ENCODE measurements around the gene CBLB.

CBLB gene

DNA sequence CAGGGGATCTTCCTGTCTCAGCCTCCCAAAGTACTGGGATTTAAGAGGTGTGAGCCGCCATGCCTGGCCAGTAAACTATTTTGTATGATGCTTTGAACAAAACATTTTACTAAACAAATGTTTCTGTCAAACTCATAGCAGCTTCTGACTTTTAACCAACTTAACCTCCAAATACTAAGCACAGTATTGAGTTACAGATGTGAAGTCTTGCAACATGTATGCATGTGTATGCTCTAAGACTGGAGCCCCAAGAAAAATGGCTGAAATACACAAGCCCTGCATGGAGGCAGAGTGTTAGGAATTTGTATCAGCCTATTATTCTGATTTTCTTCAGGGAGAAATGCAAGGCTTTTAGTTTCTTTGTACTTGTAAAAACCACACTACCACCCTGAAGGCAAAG is 137.1 kb downstream of the CBLB start (continued):
- no peak for TF ChIP-seq ZNF404 (tag by site-specific recombination; IDR thresholded peaks at IDR 0.05)

DNA sequence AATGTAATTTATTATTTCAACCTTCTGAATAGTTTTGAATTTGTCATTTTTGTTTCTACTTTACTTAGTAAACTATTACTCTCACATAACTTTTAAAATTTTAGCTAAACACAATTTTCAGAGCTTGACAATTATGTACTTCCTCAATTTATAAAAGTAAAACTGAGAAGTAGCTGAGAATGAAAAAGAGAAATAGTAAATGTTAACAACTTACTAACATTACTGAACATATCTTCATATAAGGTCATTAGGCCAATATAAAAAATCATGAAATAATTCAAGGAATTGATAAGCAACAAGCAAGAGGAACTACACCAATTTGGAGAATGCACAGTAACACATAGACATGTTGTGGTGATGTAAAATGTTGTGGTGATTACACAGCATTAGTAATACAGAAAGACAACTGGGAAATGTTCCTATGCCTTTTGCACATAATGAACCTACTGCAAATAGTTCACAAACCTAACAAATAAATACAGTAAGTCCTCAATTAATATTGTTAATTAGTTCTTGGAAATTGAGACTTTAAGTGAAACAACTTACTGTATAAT is 137.9 kb downstream of the CBLB start:
- CTCF ChIA-PET = interaction anchor here (1.3 kb wide), 1 partner anchor 25 kb away, joined by 5 read pairs; no protein-coding TSS in a partner anchor
- Histone ChIP-seq H3K36me3 (ENCODE audit: control insufficient read depth in 2 of 2, insufficient read depth in 1 of 2, low read length in 2 of 2) (no peaks in the 10 kb centered on the region), H3K27ac (ENCODE audit: extremely low read depth, low read depth, low read length) (no peak overlapping the region), H3K4me3 (ENCODE audit: low read depth, low read length) (no peak overlapping the region), H3K9me3 (ENCODE audit: control insufficient read depth, insufficient read depth, low read depth, low read length) (no peaks in the 10 kb centered on the region), H3K4me1 (ENCODE audit: control insufficient read depth, insufficient read depth, low read length) (no peaks in the 10 kb centered on the region)
- no peak for TF ChIP-seq ZSCAN30 (tag by site-specific recombination; IDR thresholded peaks at IDR 0.05)
- TF ChIP-seq ZBTB7A (tag by site-specific recombination; IDR thresholded peaks at IDR 0.05; ENCODE audit: low read depth) = no peak
- TF ChIP-seq ZNF837 (tag by site-specific recombination; IDR thresholded peaks at IDR 0.05) = no peak
- no peak for TF ChIP-seq HOXC10 (CRISPR knock-in tag; IDR thresholded peaks at IDR 0.05)
- POLR2A ChIA-PET = no interaction called here

DNA sequence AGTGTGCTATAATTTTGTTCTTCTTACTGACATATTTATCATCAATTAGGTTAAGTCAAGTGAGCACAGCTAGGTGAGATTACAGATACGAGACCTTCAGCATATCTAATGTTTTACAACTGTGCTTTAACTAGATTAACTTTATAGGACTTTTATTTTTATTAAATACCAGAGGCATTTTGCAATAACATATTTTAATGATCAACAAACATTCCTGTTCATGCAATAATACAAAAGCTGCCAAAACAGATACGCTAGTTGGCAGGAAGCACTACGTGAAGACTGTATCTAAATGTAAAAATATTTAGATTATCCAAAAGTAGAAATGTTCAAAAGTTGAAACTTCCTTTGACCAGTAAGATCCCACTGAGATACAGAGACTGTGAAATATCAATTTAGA is 139.1 kb downstream of the CBLB start:
- ChIA-PET CTCF (interaction anchor here (1.3 kb wide), 1 partner anchor 24 kb away, joined by 5 read pairs; no protein-coding TSS in a partner anchor), POLR2A (no interaction called here)
- Histone ChIP-seq H3K4me3 (ENCODE audit: low read depth, low read length) (no peak overlapping the region), H3K9me3 (ENCODE audit: control insufficient read depth, insufficient read depth, low read depth, low read length) (no peaks in the 10 kb centered on the region), H3K36me3 (ENCODE audit: control insufficient read depth in 2 of 2, insufficient read depth in 1 of 2, low read length in 2 of 2) (no peaks in the 10 kb centered on the region), H3K4me1 (ENCODE audit: control insufficient read depth, insufficient read depth, low read length) (no peaks in the 10 kb centered on the region), H3K27ac (ENCODE audit: extremely low read depth, low read depth, low read length) (no peak overlapping the region)
- TF ChIP-seq ZNF335 (tag by site-specific recombination; conservative IDR thresholded peaks at IDR 0.05) (no peak), ZNF621 (tag by site-specific recombination; IDR thresholded peaks at IDR 0.05) (no peak), ZNF830 (tag by site-specific recombination; IDR thresholded peaks at IDR 0.05; ENCODE audit: low read depth) (no peak), ZNF626 (tag by site-specific recombination; IDR thresholded peaks at IDR 0.05) (no peak), ZNF311 (tag by site-specific recombination; IDR thresholded peaks at IDR 0.05; ENCODE audit: borderline replicate concordance) (no peak), HOXA7 (CRISPR knock-in tag; IDR thresholded peaks at IDR 0.05; ENCODE audit: borderline replicate concordance) (no peak), GFI1B (tag by site-specific recombination; IDR thresholded peaks at IDR 0.05) (no peak), ZNF514 (tag by site-specific recombination; IDR thresholded peaks at IDR 0.05) (no peak), ZNF214 (tag by site-specific recombination; IDR thresholded peaks at IDR 0.05; ENCODE audit: borderline replicate concordance) (no peak), ZNF791 (tag by site-specific recombination; IDR thresholded peaks at IDR 0.05) (no peak), ZNF473 (tag by site-specific recombination; IDR thresholded peaks at IDR 0.05) (no peak), ZNF10 (tag by site-specific recombination; IDR thresholded peaks at IDR 0.05) (no peak)
- TF ChIP-seq, protein P1, sequence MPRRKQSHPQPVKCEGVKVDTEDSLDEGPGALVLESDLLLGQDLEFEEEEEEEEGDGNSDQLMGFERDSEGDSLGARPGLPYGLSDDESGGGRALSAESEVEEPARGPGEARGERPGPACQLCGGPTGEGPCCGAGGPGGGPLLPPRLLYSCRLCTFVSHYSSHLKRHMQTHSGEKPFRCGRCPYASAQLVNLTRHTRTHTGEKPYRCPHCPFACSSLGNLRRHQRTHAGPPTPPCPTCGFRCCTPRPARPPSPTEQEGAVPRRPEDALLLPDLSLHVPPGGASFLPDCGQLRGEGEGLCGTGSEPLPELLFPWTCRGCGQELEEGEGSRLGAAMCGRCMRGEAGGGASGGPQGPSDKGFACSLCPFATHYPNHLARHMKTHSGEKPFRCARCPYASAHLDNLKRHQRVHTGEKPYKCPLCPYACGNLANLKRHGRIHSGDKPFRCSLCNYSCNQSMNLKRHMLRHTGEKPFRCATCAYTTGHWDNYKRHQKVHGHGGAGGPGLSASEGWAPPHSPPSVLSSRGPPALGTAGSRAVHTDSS (tag by site-specific recombination; IDR thresholded peaks at IDR 0.05) = no peak
- TF ChIP-seq, protein P2, sequence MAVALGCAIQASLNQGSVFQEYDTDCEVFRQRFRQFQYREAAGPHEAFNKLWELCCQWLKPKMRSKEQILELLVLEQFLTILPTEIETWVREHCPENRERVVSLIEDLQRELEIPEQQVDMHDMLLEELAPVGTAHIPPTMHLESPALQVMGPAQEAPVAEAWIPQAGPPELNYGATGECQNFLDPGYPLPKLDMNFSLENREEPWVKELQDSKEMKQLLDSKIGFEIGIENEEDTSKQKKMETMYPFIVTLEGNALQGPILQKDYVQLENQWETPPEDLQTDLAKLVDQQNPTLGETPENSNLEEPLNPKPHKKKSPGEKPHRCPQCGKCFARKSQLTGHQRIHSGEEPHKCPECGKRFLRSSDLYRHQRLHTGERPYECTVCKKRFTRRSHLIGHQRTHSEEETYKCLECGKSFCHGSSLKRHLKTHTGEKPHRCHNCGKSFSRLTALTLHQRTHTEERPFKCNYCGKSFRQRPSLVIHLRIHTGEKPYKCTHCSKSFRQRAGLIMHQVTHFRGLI (tag by site-specific recombination; IDR thresholded peaks at IDR 0.05) = no peak

Data from HEK293 (cell line).